Measurements from ENCODE around the gene C2orf69. TPM values are rescaled to one million over a fixed set of nuclear protein-coding genes. Genes with fewer than 3 reads are reported as not detected.

Gene C2orf69, protein sequence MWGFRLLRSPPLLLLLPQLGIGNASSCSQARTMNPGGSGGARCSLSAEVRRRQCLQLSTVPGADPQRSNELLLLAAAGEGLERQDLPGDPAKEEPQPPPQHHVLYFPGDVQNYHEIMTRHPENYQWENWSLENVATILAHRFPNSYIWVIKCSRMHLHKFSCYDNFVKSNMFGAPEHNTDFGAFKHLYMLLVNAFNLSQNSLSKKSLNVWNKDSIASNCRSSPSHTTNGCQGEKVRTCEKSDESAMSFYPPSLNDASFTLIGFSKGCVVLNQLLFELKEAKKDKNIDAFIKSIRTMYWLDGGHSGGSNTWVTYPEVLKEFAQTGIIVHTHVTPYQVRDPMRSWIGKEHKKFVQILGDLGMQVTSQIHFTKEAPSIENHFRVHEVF
- total RNA-seq, result 10.1 TPM

DNA sequence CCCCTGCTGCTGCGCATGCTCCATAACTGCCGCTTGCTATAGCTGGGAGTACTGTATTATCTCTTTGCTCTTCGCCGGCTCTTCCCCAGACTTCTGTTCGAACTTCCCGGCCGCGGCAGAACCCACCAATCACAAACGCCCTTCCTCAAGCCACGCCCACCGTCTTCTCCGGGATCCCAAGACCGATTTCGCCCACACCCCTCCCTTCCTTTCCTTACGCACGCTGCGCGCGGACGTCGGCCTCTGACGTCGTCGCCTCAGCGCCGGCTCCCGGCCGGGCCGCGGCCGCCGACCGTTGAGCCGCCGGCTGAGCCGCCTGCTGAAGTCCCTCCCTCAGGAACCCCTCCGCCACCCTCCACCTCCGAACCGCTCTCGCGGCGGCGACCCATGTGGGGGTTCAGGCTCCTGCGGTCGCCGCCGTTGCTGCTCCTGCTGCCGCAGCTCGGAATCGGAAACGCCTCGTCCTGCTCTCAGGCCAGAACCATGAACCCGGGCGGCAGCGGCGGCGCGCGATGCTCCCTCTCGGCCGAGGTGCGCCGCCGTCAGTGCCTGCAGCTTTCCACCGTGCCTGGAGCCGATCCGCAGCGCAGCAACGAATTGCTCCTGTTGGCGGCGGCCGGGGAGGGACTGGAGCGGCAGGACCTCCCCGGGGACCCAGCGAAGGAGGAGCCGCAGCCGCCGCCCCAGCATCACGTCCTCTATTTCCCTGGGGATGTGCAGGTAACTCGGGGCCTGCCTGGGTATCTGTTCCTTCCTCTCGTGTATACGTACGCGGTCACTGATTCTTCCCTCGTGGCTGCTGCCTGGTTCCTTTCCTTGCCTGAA, at the start of gene C2orf69:
TSS of gene C2orf69 (plus strand) at position 242 of the 825 bp plus-strand sequence. CDS start at position 388, 146 bp downstream.
- intact Hi-C loops (cut with DNase I), result no loop called here
- peaks cover 0 to 5% of the 10 kb centered on the region in 2 donors for H3K36me3 ChIP-seq
- TF ChIP-seq POLR2A (IDR thresholded peaks at IDR 0.05) (peak in 1 of 2 donors; percentile 82), CTCF (IDR thresholded peaks at IDR 0.05) (no peak), POLR2AphosphoS5 (IDR thresholded peaks at IDR 0.05; ENCODE audit: insufficient read depth in 1 of 2, low read depth in 1 of 2) (peak; percentile 67 to 87)
- H3K4me1 ChIP-seq, result peaks cover 34% of the 10 kb centered on the region
- peak within 1 kb of the TSS; percentile 96 for H3K27ac ChIP-seq
- peak within 1 kb of the TSS; percentile 87 to 90 for H3K4me3 ChIP-seq
- H3K27me3 ChIP-seq, result no peaks in the 10 kb centered on the region
- peak; percentile 96 to 98 for DNase-seq (ENCODE audit: extremely low spot score in 2 of 2)
- no peaks in the 10 kb centered on the region for H3K9me3 ChIP-seq

GRCh38 chr2:199862788-199863187, 48.3 kb upstream of the C2orf69 start:
- no peak overlapping the region for H3K27ac ChIP-seq
- TF ChIP-seq POLR2A (IDR thresholded peaks at IDR 0.05) (no peak), POLR2AphosphoS5 (IDR thresholded peaks at IDR 0.05; ENCODE audit: insufficient read depth in 1 of 2, low read depth in 1 of 2) (no peak)
- H3K27me3 ChIP-seq, result no peaks in the 10 kb centered on the region
- no peaks in the 10 kb centered on the region for H3K36me3 ChIP-seq
- no peak for DNase-seq (ENCODE audit: extremely low spot score in 2 of 2)
- no peak overlapping the region for H3K4me3 ChIP-seq
- H3K4me1 ChIP-seq, result no peaks in the 10 kb centered on the region
- H3K9me3 ChIP-seq, result no peaks in the 10 kb centered on the region
- intact Hi-C loops (cut with DNase I), result no loop called here

- Histone ChIP-seq H3K9me3 (no peaks in the 10 kb centered on the region), H3K36me3 (no peaks in the 10 kb centered on the region), H3K27ac (no peak overlapping the region), H3K4me3 (no peak overlapping the region), H3K4me1 (no peaks in the 10 kb centered on the region), H3K27me3 (no peaks in the 10 kb centered on the region)
- intact Hi-C loops (cut with DNase I), result no loop called here
- DNase-seq (ENCODE audit: extremely low spot score in 2 of 2), result no peak
- TF ChIP-seq CTCF (IDR thresholded peaks at IDR 0.05) (no peak), POLR2AphosphoS5 (IDR thresholded peaks at IDR 0.05; ENCODE audit: insufficient read depth in 1 of 2, low read depth in 1 of 2) (no peak), POLR2A (IDR thresholded peaks at IDR 0.05) (no peak)
Measured at GRCh38 chr2:199865905-199866304, 45.2 kb upstream of the C2orf69 start.

DNA sequence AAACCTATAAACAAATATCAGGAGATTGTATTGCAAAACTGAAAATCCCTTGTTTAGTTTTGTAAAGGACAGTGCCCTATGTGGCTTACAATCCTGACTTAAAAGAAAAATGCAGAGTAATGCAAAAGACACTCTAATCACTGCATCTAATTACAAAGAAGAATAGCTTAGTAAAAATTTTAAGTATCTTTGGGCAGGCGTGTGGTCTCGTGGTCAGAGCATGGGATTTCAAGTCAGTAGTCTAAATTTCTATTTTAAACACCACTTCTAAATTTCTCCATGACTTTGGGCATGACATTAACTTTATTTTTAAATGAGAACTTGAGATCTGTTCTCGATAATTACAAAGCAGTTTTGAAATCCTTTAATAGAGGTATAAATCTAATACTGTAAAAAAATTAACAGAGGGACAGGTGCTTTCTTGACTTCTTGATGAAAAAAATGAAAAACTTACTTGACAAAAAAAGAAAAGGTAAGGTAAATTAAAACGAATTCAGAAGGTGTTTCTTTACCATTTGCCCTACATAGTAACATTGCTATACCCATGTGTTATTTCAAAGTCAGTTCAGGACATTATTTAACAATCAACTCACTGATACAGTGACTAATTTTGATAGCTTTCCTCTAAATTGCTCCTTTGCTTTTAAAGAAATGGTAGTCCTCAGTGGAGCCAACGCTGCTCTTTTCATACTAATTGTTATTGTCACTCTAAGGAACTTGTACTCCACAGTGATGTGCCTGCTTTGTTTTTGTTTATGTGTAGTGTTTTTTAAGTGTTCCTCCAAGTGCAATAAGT, 42.5 kb upstream of the C2orf69 start:
- TF ChIP-seq POLR2A (IDR thresholded peaks at IDR 0.05) (no peak), CTCF (IDR thresholded peaks at IDR 0.05) (no peak), POLR2AphosphoS5 (IDR thresholded peaks at IDR 0.05; ENCODE audit: insufficient read depth in 1 of 2, low read depth in 1 of 2) (no peak)
- intact Hi-C loops (cut with DNase I), result no loop called here

DNA sequence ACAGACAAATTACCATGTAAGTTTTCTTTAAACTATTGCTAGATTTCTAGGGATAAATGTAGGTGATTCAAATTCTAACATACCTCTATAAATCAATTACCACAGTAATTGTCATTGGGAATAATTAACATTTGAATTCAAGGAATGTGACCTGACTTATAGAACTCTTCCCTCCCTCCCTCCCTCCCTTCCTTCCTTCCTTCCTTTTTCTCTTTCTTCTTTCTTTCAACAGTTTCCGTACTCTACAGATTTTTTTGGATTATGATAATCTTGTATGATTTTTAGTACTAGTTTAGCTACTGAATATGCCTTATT, 41.9 kb upstream of the C2orf69 start:
- no peak for TF ChIP-seq POLR2AphosphoS5 (IDR thresholded peaks at IDR 0.05; ENCODE audit: insufficient read depth in 1 of 2, low read depth in 1 of 2)
- TF ChIP-seq CTCF (IDR thresholded peaks at IDR 0.05), result no peak
- H3K9me3 ChIP-seq, result no peaks in the 10 kb centered on the region
- H3K4me1 ChIP-seq, result no peaks in the 10 kb centered on the region
- H3K27ac ChIP-seq, result no peak overlapping the region
- intact Hi-C loops (cut with DNase I), result no loop called here
- no peaks in the 10 kb centered on the region for H3K36me3 ChIP-seq
- no peaks in the 10 kb centered on the region for H3K27me3 ChIP-seq
- DNase-seq (ENCODE audit: extremely low spot score in 2 of 2), result no peak
- no peak overlapping the region for H3K4me3 ChIP-seq

More for the DNA sequence above, 42.5 kb upstream of the C2orf69 start:
- DNase-seq (ENCODE audit: extremely low spot score in 2 of 2), result no peak
- no peak overlapping the region for H3K27ac ChIP-seq
- H3K4me3 ChIP-seq, result no peak overlapping the region
- H3K9me3 ChIP-seq, result no peaks in the 10 kb centered on the region
- H3K27me3 ChIP-seq, result no peaks in the 10 kb centered on the region
- H3K4me1 ChIP-seq, result no peaks in the 10 kb centered on the region
- H3K36me3 ChIP-seq, result no peaks in the 10 kb centered on the region
